ENCODE measurements around the gene CARD10. TPM values are rescaled to one million over a fixed set of nuclear protein-coding genes. Genes with fewer than 3 reads are reported as not detected.

Gene CARD10
- total RNA-seq, 2 donors from 2014 or later = 14.2 to 70.7 TPM

GRCh38 chr22:37520776-37521191 is 1.6 kb upstream of the CARD10 start:
- no peak overlapping the region for H3K4me3 ChIP-seq
- no peaks in the 10 kb centered on the region for H3K4me1 ChIP-seq (replicated peaks)
- 67% methylated on average over 10 of the region's 10 CpGs for WGBS
- H3K36me3 ChIP-seq = no peaks in the 10 kb centered on the region
- no peak for DNase-seq (ENCODE audit: low spot score)
- no peaks in the 10 kb centered on the region for H3K27me3 ChIP-seq (replicated peaks; ENCODE audit: insufficient read depth)
- no peak overlapping the region for H3K27ac ChIP-seq
- intact Hi-C loops (cut with DNase I) = no loop called here
- no peak for TF ChIP-seq POLR2A (IDR thresholded peaks at IDR 0.05)
- no peak for TF ChIP-seq CTCF (IDR thresholded peaks at IDR 0.05)
- no peak for TF ChIP-seq POLR2AphosphoS5 (IDR thresholded peaks at IDR 0.05)
- no peaks in the 10 kb centered on the region for H3K9me3 ChIP-seq

GRCh38 chr22:37518509-37519267 is 527 bp downstream of the CARD10 start:
- H3K27me3 ChIP-seq (replicated peaks; ENCODE audit: insufficient read depth) = no peaks in the 10 kb centered on the region
- intact Hi-C loops (cut with DNase I) = no loop called here

GRCh38 chr22:37517826-37518450 is 1.3 kb downstream of the CARD10 start:
- 85% methylated on average over 15 of the region's 15 CpGs for WGBS
- H3K4me3 ChIP-seq = peak overlapping the region; percentile 52 to 65

More at GRCh38 chr22:37518509-37519267, 527 bp downstream of the CARD10 start:
- peak overlapping the region; percentile 41 to 47 for H3K27ac ChIP-seq
- no peaks in the 10 kb centered on the region for H3K4me1 ChIP-seq (replicated peaks)
- H3K9me3 ChIP-seq = no peaks in the 10 kb centered on the region
- no peaks in the 10 kb centered on the region for H3K36me3 ChIP-seq
- TF ChIP-seq POLR2A (IDR thresholded peaks at IDR 0.05) (no peak), CTCF (IDR thresholded peaks at IDR 0.05) (no peak), POLR2AphosphoS5 (IDR thresholded peaks at IDR 0.05) (no peak)
- DNase-seq (ENCODE audit: low spot score) = no peak
- WGBS = 24% methylated on average over 31 of the region's 63 CpGs
- peak overlapping the region; percentile 52 to 65 for H3K4me3 ChIP-seq

GRCh38 chr22:37516456-37516855 is 2.8 kb downstream of the CARD10 start:
- Histone ChIP-seq H3K36me3 (no peaks in the 10 kb centered on the region), H3K9me3 (no peaks in the 10 kb centered on the region), H3K4me3 (no peak overlapping the region), H3K27ac (no peak overlapping the region), H3K4me1 (replicated peaks) (no peaks in the 10 kb centered on the region), H3K27me3 (replicated peaks; ENCODE audit: insufficient read depth) (no peaks in the 10 kb centered on the region)
- TF ChIP-seq POLR2AphosphoS5 (IDR thresholded peaks at IDR 0.05) (no peak), CTCF (IDR thresholded peaks at IDR 0.05) (no peak), POLR2A (IDR thresholded peaks at IDR 0.05) (no peak)
- WGBS = 100% methylated on average over 1 of the region's 1 CpG
- intact Hi-C loops (cut with DNase I) = no loop called here
- no peak for DNase-seq (ENCODE audit: low spot score)

More at GRCh38 chr22:37517826-37518450, 1.3 kb downstream of the CARD10 start:
- DNase-seq (ENCODE audit: low spot score) = no peak
- no peaks in the 10 kb centered on the region for H3K9me3 ChIP-seq
- intact Hi-C loops (cut with DNase I) = no loop called here
- H3K36me3 ChIP-seq = no peaks in the 10 kb centered on the region
- no peaks in the 10 kb centered on the region for H3K27me3 ChIP-seq (replicated peaks; ENCODE audit: insufficient read depth)
- TF ChIP-seq POLR2A (IDR thresholded peaks at IDR 0.05) = no peak
- TF ChIP-seq POLR2AphosphoS5 (IDR thresholded peaks at IDR 0.05) = no peak
- TF ChIP-seq CTCF (IDR thresholded peaks at IDR 0.05) = no peak
- peak overlapping the region in 1 of 2 donors; percentile 41 for H3K27ac ChIP-seq
- no peaks in the 10 kb centered on the region for H3K4me1 ChIP-seq (replicated peaks)
